ENCODE results near the gene CYTH4.

CYTH4 gene

GRCh38 chr22:37334461-37334858 is 52.2 kb downstream of the CYTH4 start:
- Histone ChIP-seq H3K4me1 (ENCODE audit: control insufficient read depth, insufficient read depth, low read length, unreplicated experiment) (peaks cover 47% of the 10 kb centered on the region), H3K27me3 (ENCODE audit: insufficient read depth, low read length) (no peaks in the 10 kb centered on the region), H2AFZ (ENCODE audit: low read length, unreplicated experiment) (no peak overlapping the region), H3K4me3 (ENCODE audit: low read depth, low read length) (0 out of 2 replicates have a peak overlapping the region, but pooled peaks have one; percentile 50), H3K27ac (ENCODE audit: low read depth, low read length) (no peak overlapping the region), H3K79me2 (ENCODE audit: control insufficient read depth, insufficient read depth, low read length, unreplicated experiment) (no peaks in the 10 kb centered on the region), H3K36me3 (ENCODE audit: insufficient read depth, low read length) (no peaks in the 10 kb centered on the region)

DNA sequence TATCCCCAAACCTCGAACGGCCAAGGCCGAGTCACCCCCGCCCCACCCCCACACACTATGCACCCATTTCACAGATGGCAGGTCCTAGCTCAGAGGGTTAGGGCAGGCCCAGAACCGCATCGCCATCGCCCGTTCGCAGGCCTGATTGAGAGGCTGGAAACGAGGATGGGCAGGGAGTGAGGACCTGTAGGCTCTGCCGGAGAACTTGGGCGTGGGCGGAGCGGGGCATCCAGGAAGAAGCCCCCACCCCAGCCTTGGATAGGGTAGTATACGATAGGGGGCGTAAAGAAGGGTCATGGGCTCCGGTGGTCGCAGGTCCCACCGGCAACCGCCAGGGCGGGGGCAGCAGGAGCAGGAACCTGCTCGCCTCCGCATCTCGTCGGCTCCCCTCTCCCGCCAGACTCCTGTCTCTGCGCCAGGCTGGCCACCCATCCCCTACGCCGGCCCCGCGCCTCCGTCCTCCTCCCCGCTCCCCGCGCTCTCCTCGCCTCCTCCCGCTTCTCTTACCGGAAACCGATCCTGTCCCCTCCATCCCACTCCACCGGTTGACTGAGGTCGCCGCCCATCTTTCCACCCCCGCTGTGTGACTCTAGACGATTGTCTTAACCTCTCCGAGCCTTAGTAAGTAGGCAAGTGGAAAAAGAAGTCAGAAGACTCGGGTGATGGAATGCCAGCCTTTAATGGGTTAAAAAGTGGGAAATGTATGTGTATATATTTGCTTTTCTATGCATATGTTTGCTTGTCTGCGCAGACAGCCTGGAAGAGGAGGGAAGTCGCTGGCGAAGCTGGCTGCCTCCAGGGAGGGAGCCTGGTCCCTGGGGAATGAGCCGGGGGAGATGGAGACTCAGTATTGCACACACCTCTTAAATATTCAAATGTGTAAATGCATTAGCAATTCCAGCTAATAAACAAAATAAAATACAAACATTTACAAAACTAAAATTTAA is 52.8 kb downstream of the CYTH4 start:
- Histone ChIP-seq H3K27me3 (ENCODE audit: insufficient read depth, low read length) (no peaks in the 10 kb centered on the region), H3K4me1 (ENCODE audit: control insufficient read depth, insufficient read depth, low read length, unreplicated experiment) (peaks cover 40% of the 10 kb centered on the region), H2AFZ (ENCODE audit: low read length, unreplicated experiment) (no peak overlapping the region), H3K36me3 (ENCODE audit: insufficient read depth, low read length) (no peaks in the 10 kb centered on the region), H3K27ac (ENCODE audit: low read depth, low read length) (no peak overlapping the region), H3K79me2 (ENCODE audit: control insufficient read depth, insufficient read depth, low read length, unreplicated experiment) (no peaks in the 10 kb centered on the region), H3K4me3 (ENCODE audit: low read depth, low read length) (peak overlapping the region; percentile 50; the same call in 1 of the 2 replicates)

- Histone ChIP-seq H3K4me3 (ENCODE audit: low read depth, low read length) (no peak overlapping the region), H3K27me3 (ENCODE audit: insufficient read depth, low read length) (no peaks in the 10 kb centered on the region), H3K27ac (ENCODE audit: low read depth, low read length) (no peak overlapping the region), H3K79me2 (ENCODE audit: control insufficient read depth, insufficient read depth, low read length, unreplicated experiment) (no peaks in the 10 kb centered on the region), H3K4me1 (ENCODE audit: control insufficient read depth, insufficient read depth, low read length, unreplicated experiment) (peaks cover 34% of the 10 kb centered on the region), H2AFZ (ENCODE audit: low read length, unreplicated experiment) (no peak overlapping the region), H3K36me3 (ENCODE audit: insufficient read depth, low read length) (no peaks in the 10 kb centered on the region)
These were observed 53.5 kb downstream of the CYTH4 start for GRCh38 chr22:37335806-37336199.

DNA sequence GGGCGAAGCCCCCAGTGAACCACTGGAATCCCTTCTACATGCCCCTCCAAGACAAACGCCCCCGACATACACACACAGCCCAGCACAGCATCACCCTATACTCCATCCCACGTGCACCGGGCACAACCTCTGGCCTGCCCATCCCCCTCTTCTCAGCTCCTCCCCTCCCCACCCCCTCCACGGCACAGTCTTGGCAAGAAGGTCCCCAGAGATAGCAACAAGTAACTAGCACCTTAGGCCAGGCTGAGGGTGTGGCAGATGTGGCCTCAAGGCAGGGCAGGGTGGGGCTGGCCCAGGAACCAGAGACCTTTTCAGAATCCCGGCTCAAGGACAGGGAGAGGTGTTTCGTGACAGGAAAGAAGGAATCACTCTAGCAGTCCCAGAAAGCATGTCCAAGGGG is 54.3 kb downstream of the CYTH4 start:
- H3K27me3 ChIP-seq (ENCODE audit: insufficient read depth, low read length) = no peaks in the 10 kb centered on the region

GRCh38 chr22:37337204-37337943 is 55.1 kb downstream of the CYTH4 start:
- Histone ChIP-seq H2AFZ (ENCODE audit: low read length, unreplicated experiment) (no peak overlapping the region), H3K4me3 (ENCODE audit: low read depth, low read length) (no peak overlapping the region), H3K36me3 (ENCODE audit: insufficient read depth, low read length) (no peaks in the 10 kb centered on the region), H3K27me3 (ENCODE audit: insufficient read depth, low read length) (no peaks in the 10 kb centered on the region), H3K79me2 (ENCODE audit: control insufficient read depth, insufficient read depth, low read length, unreplicated experiment) (no peaks in the 10 kb centered on the region), H3K27ac (ENCODE audit: low read depth, low read length) (no peak overlapping the region), H3K4me1 (ENCODE audit: control insufficient read depth, insufficient read depth, low read length, unreplicated experiment) (peaks cover 20% of the 10 kb centered on the region)

More for the DNA sequence above, 54.3 kb downstream of the CYTH4 start:
- peaks cover 27% of the 10 kb centered on the region for H3K4me1 ChIP-seq (ENCODE audit: control insufficient read depth, insufficient read depth, low read length, unreplicated experiment)
- H2AFZ ChIP-seq (ENCODE audit: low read length, unreplicated experiment) = no peak overlapping the region
- no peak overlapping the region for H3K4me3 ChIP-seq (ENCODE audit: low read depth, low read length)
- no peak overlapping the region for H3K27ac ChIP-seq (ENCODE audit: low read depth, low read length)
- no peaks in the 10 kb centered on the region for H3K36me3 ChIP-seq (ENCODE audit: insufficient read depth, low read length)
- H3K79me2 ChIP-seq (ENCODE audit: control insufficient read depth, insufficient read depth, low read length, unreplicated experiment) = no peaks in the 10 kb centered on the region

DNA sequence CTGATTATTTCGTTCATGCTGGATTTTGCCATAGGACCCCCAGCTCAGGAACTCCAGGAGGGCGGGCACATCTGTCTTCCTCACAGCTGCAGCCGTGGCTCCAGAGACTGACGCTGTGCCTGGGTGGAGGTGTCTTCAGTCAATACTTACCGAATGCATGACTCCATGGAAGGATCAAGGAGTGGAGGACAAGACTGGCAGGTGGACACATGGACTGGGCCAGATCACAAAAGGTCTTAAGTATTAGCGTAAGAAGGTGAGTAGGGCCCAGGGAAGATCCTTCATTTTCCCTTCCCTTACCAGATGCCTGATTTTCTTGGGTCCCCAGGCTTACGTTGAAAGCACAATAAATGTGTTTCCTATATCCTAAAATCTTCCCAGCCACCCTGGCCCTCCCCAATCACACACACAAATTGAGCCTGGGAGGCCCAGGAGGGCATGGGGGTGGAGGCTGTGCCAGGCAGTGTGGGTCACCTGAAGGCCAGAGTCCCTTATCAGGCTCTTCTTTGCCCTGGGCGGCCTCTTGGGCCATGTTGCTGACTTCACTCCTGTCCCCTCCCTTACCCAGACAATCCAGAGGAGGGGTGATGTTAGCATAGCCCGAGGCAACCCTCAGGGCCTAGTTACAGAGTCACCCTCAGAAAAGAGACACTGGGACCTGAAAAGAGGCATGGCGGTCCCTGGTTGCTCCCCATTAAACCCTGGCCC is 56.4 kb downstream of the CYTH4 start:
- H3K4me3 ChIP-seq (ENCODE audit: low read depth, low read length) = no peak overlapping the region
- H2AFZ ChIP-seq (ENCODE audit: low read length, unreplicated experiment) = no peak overlapping the region
- H3K27me3 ChIP-seq (ENCODE audit: insufficient read depth, low read length) = no peaks in the 10 kb centered on the region
- no peaks in the 10 kb centered on the region for H3K36me3 ChIP-seq (ENCODE audit: insufficient read depth, low read length)
- peaks cover 20% of the 10 kb centered on the region for H3K4me1 ChIP-seq (ENCODE audit: control insufficient read depth, insufficient read depth, low read length, unreplicated experiment)
- H3K79me2 ChIP-seq (ENCODE audit: control insufficient read depth, insufficient read depth, low read length, unreplicated experiment) = no peaks in the 10 kb centered on the region
- H3K27ac ChIP-seq (ENCODE audit: low read depth, low read length) = no peak overlapping the region

- Histone ChIP-seq H3K27me3 (ENCODE audit: insufficient read depth, low read length) (no peaks in the 10 kb centered on the region), H3K27ac (ENCODE audit: low read depth, low read length) (no peak overlapping the region), H3K79me2 (ENCODE audit: control insufficient read depth, insufficient read depth, low read length, unreplicated experiment) (no peaks in the 10 kb centered on the region), H3K36me3 (ENCODE audit: insufficient read depth, low read length) (no peaks in the 10 kb centered on the region), H3K4me3 (ENCODE audit: low read depth, low read length) (no peak overlapping the region), H2AFZ (ENCODE audit: low read length, unreplicated experiment) (no peak overlapping the region), H3K4me1 (ENCODE audit: control insufficient read depth, insufficient read depth, low read length, unreplicated experiment) (peaks cover 13% of the 10 kb centered on the region)
These were observed 58.3 kb downstream of the CYTH4 start for GRCh38 chr22:37340331-37341262.

DNA sequence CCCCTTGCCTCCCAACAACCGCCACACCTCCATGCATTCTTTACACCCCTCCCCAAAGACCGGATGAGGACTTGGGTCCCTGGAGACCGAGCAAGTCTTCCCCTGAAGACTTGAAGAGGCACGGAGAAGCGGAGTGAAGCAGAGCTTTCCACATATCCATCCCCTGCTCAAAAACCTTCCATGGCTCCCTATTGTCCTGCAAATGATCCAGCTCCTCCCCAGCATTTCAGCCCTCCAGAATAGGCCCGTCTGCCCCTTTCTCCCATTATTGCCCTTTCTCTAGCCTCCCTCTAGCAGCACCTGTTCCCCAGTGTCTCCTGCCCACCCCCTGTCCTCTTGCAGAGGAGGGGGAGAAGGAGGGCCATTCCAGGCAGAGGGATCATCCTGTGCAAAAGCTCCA is 59.8 kb downstream of the CYTH4 start:
- no peaks in the 10 kb centered on the region for H3K36me3 ChIP-seq (ENCODE audit: insufficient read depth, low read length)
- no peak overlapping the region for H3K4me3 ChIP-seq (ENCODE audit: low read depth, low read length)
- peaks cover 13% of the 10 kb centered on the region for H3K4me1 ChIP-seq (ENCODE audit: control insufficient read depth, insufficient read depth, low read length, unreplicated experiment)
- no peak overlapping the region for H2AFZ ChIP-seq (ENCODE audit: low read length, unreplicated experiment)
- H3K27ac ChIP-seq (ENCODE audit: low read depth, low read length) = no peak overlapping the region
- no peaks in the 10 kb centered on the region for H3K79me2 ChIP-seq (ENCODE audit: control insufficient read depth, insufficient read depth, low read length, unreplicated experiment)
- H3K27me3 ChIP-seq (ENCODE audit: insufficient read depth, low read length) = no peaks in the 10 kb centered on the region

DNA sequence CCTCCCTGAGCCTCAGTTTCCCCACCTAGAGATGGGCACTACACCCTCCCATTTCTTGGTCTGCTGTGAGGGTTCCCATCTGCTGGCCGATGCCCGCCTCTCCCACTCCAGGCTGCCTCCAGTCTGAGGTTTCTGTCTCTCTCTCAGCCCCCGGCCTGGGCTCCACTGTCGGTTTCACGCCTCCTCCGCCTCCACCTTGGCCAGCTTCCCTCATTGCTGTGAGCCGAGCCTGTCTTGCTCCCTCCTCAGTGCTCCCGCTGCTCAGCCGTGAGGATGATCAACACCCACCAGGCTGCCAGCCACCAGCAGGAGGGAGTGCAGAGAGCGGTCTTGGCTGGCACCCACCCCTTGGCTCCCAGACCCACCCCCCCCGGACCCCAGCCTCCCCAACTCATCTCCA is 61.0 kb downstream of the CYTH4 start:
- H3K27ac ChIP-seq (ENCODE audit: low read depth, low read length) = no peak overlapping the region
- H3K27me3 ChIP-seq (ENCODE audit: insufficient read depth, low read length) = no peaks in the 10 kb centered on the region
- H3K4me1 ChIP-seq (ENCODE audit: control insufficient read depth, insufficient read depth, low read length, unreplicated experiment) = peaks cover 8% of the 10 kb centered on the region
- H2AFZ ChIP-seq (ENCODE audit: low read length, unreplicated experiment) = no peak overlapping the region
- H3K36me3 ChIP-seq (ENCODE audit: insufficient read depth, low read length) = no peaks in the 10 kb centered on the region
- no peaks in the 10 kb centered on the region for H3K79me2 ChIP-seq (ENCODE audit: control insufficient read depth, insufficient read depth, low read length, unreplicated experiment)
- no peak overlapping the region for H3K4me3 ChIP-seq (ENCODE audit: low read depth, low read length)
